HEK293 (cell line): ENCODE results near the gene DNAAF5.

Experiments used
- CTCF ChIA-PET: fragments of 350-600 bp; formaldehyde crosslinking; extraction: SDS; loops from one replicate; lab custom pipeline; 2021; ENCODE audit warnings: antibody characterized with exemption; lab: Yijun Ruan, JAX
- POLR2A ChIA-PET: fragments of 300-600 bp; formaldehyde crosslinking; extraction: SDS; loops from one replicate; lab custom pipeline; 2020; ENCODE audit warnings: antibody characterized with exemption, inconsistent platforms; lab: Yijun Ruan, JAX
- H3K27ac ChIP-seq: fragments of 200-500 bp; sonication (Bioruptor generic); 2 replicates; pipeline ENCODE4 v1.5.1; 2014; ENCODE audit warnings: low read depth, low read length, control low read depth, inconsistent platforms; ENCODE audit errors: extremely low read depth
- H3K36me3 ChIP-seq, 2 experiments: fragments of 200-500 bp in 1 of 2; sonication (Bioruptor generic) in 1 of 2; 1 replicate in 1 of 2; 2 replicates in 1 of 2; pipeline ENCODE4 v1.5.1; 2014 to 2017; ENCODE audit warnings: inconsistent platforms in 2 of 2, low read length in 2 of 2; ENCODE audit not compliant: control insufficient read depth in 2 of 2, insufficient read depth in 1 of 2
- H3K4me1 ChIP-seq: fragments of 200-500 bp; sonication (Bioruptor generic); 2 replicates; pipeline ENCODE4 v1.5.1; 2014; ENCODE audit warnings: mild to moderate bottlenecking, low read length, inconsistent platforms; ENCODE audit not compliant: control insufficient read depth, insufficient read depth
- H3K4me3 ChIP-seq: 2 replicates; pipeline ENCODE4 v1.5.1; 2011; ENCODE audit warnings: low read depth, mild to moderate bottlenecking, control low read depth, low read length, moderate library complexity
- H3K9me3 ChIP-seq: fragments of 200-500 bp; sonication (Bioruptor generic); 2 replicates; pipeline ENCODE4 v1.5.1; 2014; ENCODE audit warnings: low read depth, low read length, inconsistent platforms; ENCODE audit not compliant: control insufficient read depth, insufficient read depth
- GLI2 ChIP-seq: fragments of 450-650 bp; formaldehyde crosslinking; IDR thresholded peaks from 2 replicates; pipeline ENCODE4; 2017; ENCODE audit warnings: missing biosample characterization, missing genetic modification characterization, low read depth, borderline replicate concordance
- PRDM1 ChIP-seq: fragments of 450-650 bp; formaldehyde crosslinking; IDR thresholded peaks from 2 replicates; pipeline ENCODE4; 2016; ENCODE audit warnings: missing biosample characterization, missing genetic modification characterization
- REPIN1 ChIP-seq: fragments of 450-650 bp; formaldehyde crosslinking; IDR thresholded peaks from 2 replicates; pipeline ENCODE4 v1.5.1; 2017; ENCODE audit warnings: missing biosample characterization, missing genetic modification characterization, low read depth
- SETDB1 ChIP-seq: IDR thresholded peaks from one replicate; pipeline ENCODE4 v1.6.1; 2017; ENCODE audit warnings: mild to moderate bottlenecking, low read length, moderate library complexity, mixed read lengths; ENCODE audit not compliant: insufficient read length
- YY1 ChIP-seq: fragments of 450-650 bp; formaldehyde crosslinking; IDR thresholded peaks from 2 replicates; pipeline ENCODE4 v1.5.1; 2018; ENCODE audit warnings: missing biosample characterization, missing genetic modification characterization
- ZFP41 ChIP-seq: fragments of 450-650 bp; formaldehyde crosslinking; IDR thresholded peaks from 2 replicates; pipeline ENCODE4 v1.5.1; 2016; ENCODE audit warnings: missing biosample characterization, missing genetic modification characterization, borderline replicate concordance
- ZNF16 ChIP-seq: fragments of 450-650 bp; formaldehyde crosslinking; IDR thresholded peaks from 2 replicates; pipeline ENCODE4 v1.5.1; 2016; ENCODE audit warnings: low read depth, missing biosample characterization, missing genetic modification characterization
- ZNF19 ChIP-seq: fragments of 450-650 bp; formaldehyde crosslinking; IDR thresholded peaks from 2 replicates; pipeline ENCODE4; 2016; ENCODE audit warnings: missing biosample characterization, missing genetic modification characterization, low read depth
- ZNF221 ChIP-seq: fragments of 450-650 bp; formaldehyde crosslinking; IDR thresholded peaks from 2 replicates; pipeline ENCODE4 v1.5.1; 2017; ENCODE audit warnings: missing biosample characterization, missing genetic modification characterization, borderline replicate concordance
- ZNF248 ChIP-seq: fragments of 450-650 bp; formaldehyde crosslinking; IDR thresholded peaks from 2 replicates; pipeline ENCODE4 v1.5.1; 2017; ENCODE audit warnings: missing biosample characterization, missing genetic modification characterization
- ZNF404 ChIP-seq: fragments of 450-650 bp; formaldehyde crosslinking; IDR thresholded peaks from 2 replicates; pipeline ENCODE4 v1.5.1; 2017; ENCODE audit warnings: missing biosample characterization, missing genetic modification characterization
- ZNF426 ChIP-seq: fragments of 450-650 bp; formaldehyde crosslinking; IDR thresholded peaks from 2 replicates; pipeline ENCODE4 v1.5.1; 2017; ENCODE audit warnings: missing biosample characterization, missing genetic modification characterization, mild to moderate bottlenecking, inconsistent platforms, moderate library complexity
- ZNF521 ChIP-seq: fragments of 450-650 bp; formaldehyde crosslinking; IDR thresholded peaks from 2 replicates; pipeline ENCODE4 v1.5.1; 2017; ENCODE audit warnings: missing biosample characterization, mild to moderate bottlenecking, missing genetic modification characterization
- ZNF664 ChIP-seq: fragments of 450-650 bp; formaldehyde crosslinking; IDR thresholded peaks from 2 replicates; pipeline ENCODE4 v1.5.1; 2016; ENCODE audit warnings: missing biosample characterization, missing genetic modification characterization
- TF ChIP-seq, protein P1 (sequence below): fragments of 450-650 bp; formaldehyde crosslinking; IDR thresholded peaks from 2 replicates; pipeline ENCODE4 v1.5.1; 2016; ENCODE audit warnings: missing biosample characterization, missing genetic modification characterization
- TF ChIP-seq, protein P2 (sequence below): fragments of 450-650 bp; formaldehyde crosslinking; optimal IDR thresholded peaks from 2 replicates; pipeline ENCODE3; 2016; ENCODE audit warnings: missing biosample characterization, mild to moderate bottlenecking, missing genetic modification characterization
- TF ChIP-seq, protein P3 (sequence below): fragments of 450-650 bp; formaldehyde crosslinking; IDR thresholded peaks from 2 replicates; pipeline ENCODE4 v1.5.1; 2016; ENCODE audit warnings: missing biosample characterization, missing genetic modification characterization

The DNAAF5 gene

DNA sequence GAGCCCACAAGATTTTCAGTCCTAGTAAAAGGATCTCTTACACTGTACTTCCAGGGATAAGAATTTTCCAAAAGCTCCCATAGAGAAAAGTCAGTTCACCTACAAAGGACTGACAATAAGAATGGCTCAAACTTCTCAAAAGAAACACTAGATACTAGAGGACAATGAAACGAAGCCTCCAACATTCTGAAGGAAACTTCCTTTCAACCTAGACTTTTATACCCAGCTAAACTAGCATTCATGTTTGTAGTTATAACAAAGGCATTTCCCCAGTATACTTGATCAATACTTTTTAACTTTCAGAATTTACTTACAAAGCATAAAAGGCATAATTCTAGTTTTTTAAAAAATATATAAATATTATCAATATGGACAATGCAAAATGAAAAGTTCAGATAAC lies 41.0 kb upstream of the DNAAF5 start:
- TF ChIP-seq ZNF221 (tag by site-specific recombination) (no peak), ZNF664 (tag by site-specific recombination) (no peak), ZNF16 (tag by site-specific recombination) (no peak)
- TF ChIP-seq, protein P1, sequence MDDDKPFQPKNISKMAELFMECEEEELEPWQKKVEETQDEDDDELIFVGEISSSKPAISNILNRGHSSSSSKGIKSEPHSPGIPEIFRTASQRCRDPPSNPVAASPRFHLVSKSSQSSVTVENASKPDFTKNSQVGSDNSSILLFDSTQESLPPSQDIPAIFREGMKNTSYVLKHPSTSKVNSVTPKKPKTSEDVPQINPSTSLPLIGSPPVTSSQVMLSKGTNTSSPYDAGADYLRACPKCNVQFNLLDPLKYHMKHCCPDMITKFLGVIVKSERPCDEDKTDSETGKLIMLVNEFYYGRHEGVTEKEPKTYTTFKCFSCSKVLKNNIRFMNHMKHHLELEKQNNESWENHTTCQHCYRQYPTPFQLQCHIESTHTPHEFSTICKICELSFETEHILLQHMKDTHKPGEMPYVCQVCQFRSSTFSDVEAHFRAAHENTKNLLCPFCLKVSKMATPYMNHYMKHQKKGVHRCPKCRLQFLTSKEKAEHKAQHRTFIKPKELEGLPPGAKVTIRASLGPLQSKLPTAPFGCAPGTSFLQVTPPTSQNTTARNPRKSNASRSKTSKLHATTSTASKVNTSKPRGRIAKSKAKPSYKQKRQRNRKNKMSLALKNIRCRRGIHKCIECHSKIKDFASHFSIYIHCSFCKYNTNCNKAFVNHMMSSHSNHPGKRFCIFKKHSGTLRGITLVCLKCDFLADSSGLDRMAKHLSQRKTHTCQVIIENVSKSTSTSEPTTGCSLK (tag by site-specific recombination): no peak
- TF ChIP-seq, protein P2, sequence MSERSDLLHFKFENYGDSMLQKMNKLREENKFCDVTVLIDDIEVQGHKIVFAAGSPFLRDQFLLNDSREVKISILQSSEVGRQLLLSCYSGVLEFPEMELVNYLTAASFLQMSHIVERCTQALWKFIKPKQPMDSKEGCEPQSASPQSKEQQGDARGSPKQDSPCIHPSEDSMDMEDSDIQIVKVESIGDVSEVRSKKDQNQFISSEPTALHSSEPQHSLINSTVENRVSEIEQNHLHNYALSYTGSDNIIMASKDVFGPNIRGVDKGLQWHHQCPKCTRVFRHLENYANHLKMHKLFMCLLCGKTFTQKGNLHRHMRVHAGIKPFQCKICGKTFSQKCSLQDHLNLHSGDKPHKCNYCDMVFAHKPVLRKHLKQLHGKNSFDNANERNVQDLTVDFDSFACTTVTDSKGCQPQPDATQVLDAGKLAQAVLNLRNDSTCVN (tag by site-specific recombination): no peak
- TF ChIP-seq, all 188 proteins: peak for 0
- CTCF ChIA-PET: no interaction called here

DNA sequence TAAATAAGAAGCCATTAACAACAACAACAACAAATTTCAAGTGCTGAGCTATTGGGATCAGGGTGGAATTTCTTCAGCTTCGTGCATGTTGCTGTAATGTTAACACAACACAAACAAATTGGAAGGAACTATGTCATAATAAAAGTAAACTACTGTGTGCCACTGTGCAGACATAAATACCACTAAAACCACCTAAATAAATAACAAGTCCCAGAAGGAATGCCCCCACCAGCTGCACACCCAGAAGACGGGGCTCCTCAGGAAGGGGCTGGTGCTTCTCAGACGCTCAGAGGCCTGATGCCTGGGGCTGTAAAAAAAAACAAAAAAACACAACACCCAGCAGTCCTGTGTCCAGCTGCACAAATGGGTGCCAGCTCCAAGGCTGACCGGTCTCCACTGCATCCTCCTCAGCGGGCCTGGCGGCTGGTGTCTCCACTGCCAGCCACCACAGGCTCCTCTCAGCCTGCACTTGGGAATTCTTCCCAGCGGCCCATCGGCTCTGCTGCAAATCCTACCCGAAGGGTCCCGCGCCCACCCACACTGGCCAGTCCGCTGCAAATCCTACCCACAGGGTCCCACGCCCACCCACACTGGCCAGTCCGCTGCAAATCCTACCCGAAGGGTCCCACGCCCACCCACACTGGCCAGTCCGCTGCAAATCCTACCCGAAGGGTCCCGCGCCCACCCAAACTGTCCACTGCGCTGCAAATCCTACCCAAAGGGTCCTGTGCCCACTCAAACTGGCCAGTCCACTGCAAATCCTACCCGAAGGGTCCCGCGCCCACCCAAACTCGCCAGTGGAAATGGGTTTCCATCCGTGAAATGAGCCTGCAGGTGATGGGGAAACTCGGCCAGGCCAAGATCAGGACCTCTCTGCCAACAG lies 35.8 kb upstream of the DNAAF5 start:
- TF ChIP-seq ZNF521 (tag by site-specific recombination) (no peak), REPIN1 (tag by site-specific recombination) (no peak), ZNF404 (tag by site-specific recombination) (no peak), ZNF426 (tag by site-specific recombination) (no peak), SETDB1 (no peak), GLI2 (no peak), ZNF664 (tag by site-specific recombination) (no peak), PRDM1 (no peak), ZNF248 (tag by site-specific recombination) (no peak), ZFP41 (tag by site-specific recombination) (no peak), YY1 (tag by site-specific recombination) (no peak), ZNF19 (tag by site-specific recombination) (no peak)
- TF ChIP-seq, protein P3, sequence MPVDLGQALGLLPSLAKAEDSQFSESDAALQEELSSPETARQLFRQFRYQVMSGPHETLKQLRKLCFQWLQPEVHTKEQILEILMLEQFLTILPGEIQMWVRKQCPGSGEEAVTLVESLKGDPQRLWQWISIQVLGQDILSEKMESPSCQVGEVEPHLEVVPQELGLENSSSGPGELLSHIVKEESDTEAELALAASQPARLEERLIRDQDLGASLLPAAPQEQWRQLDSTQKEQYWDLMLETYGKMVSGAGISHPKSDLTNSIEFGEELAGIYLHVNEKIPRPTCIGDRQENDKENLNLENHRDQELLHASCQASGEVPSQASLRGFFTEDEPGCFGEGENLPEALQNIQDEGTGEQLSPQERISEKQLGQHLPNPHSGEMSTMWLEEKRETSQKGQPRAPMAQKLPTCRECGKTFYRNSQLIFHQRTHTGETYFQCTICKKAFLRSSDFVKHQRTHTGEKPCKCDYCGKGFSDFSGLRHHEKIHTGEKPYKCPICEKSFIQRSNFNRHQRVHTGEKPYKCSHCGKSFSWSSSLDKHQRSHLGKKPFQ (tag by site-specific recombination): no peak
- H3K27ac ChIP-seq: no peak overlapping the region
- ChIA-PET POLR2A (interaction anchor here (0.5 kb wide), 1 partner anchor 17 kb away, joined by 5 read pairs; no protein-coding TSS in a partner anchor), CTCF (interaction anchor here (0.6 kb wide), 1 partner anchor 631 kb away, joined by 3 read pairs; no protein-coding TSS in a partner anchor)
- H3K9me3 ChIP-seq: no peaks in the 10 kb centered on the region; the same call in 1 of the 2 replicates
- no peak overlapping the region for H3K4me3 ChIP-seq
- H3K36me3 ChIP-seq: no peaks in the 10 kb centered on the region
- H3K4me1 ChIP-seq: no peaks in the 10 kb centered on the region

More for the DNA sequence above, 41.0 kb upstream of the DNAAF5 start:
- POLR2A ChIA-PET: no interaction called here
- Histone ChIP-seq H3K27ac (no peak overlapping the region), H3K4me3 (no peak overlapping the region), H3K4me1 (no peaks in the 10 kb centered on the region), H3K36me3 (no peaks in the 10 kb centered on the region), H3K9me3 (no peaks in the 10 kb centered on the region; the same call in 1 of the 2 replicates)
